ENCODE data around the gene SCRN3.

GRCh38 chr2:174385201-174385600 is 10.3 kb upstream of the SCRN3 start:
- TF ChIP-seq POLR2A (IDR thresholded peaks at IDR 0.05; ENCODE audit: low read length) (no peak), GATA1 (IDR thresholded peaks at IDR 0.05; ENCODE audit: low read depth, low read length) (no peak)

All from erythroblast (primary cell).